Cerebellar nuclear complex (tissue), 1 donor: ENCODE results near the gene NXPE3.
"Not testable (repeated sequence)": the region's sequence is repeated elsewhere in the genome, so short reads cannot be mapped to it uniquely, and the experiment has no call there.

Source experiments
- DNase-seq, 2 experiments: peaks; one replicate each; lab custom pipeline; 2025; lab: John Stamatoyannopoulos, UW

The NXPE3 gene

DNA sequence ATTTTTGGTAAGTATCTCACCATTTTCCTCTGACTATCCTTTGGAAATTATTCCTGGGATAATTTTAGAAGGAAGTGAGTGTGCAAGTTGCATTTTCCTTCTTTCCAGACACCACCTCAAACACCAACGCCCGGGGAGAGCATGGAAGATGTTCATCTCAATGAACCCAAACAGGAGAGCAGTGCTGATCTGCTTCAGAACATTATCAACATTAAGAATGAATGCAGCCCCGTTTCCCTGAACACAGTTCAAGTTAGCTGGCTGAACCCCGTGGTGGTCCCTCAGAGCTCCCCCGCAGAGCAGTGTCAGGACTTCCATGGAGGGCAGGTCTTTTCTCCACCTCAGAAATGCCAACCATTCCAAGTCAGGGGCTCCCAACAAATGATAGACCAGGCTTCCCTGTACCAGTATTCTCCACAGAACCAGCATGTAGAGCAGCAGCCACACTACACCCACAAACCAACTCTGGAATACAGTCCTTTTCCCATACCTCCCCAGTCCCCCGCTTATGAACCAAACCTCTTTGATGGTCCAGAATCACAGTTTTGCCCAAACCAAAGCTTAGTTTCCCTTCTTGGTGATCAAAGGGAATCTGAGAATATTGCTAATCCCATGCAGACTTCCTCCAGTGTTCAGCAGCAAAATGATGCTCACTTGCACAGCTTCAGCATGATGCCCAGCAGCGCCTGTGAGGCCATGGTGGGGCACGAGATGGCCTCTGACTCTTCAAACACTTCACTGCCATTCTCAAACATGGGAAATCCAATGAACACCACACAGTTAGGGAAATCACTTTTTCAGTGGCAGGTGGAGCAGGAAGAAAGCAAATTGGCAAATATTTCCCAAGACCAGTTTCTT is 74.2 kb downstream of the NXPE3 start:
- no peak for DNase-seq

DNA sequence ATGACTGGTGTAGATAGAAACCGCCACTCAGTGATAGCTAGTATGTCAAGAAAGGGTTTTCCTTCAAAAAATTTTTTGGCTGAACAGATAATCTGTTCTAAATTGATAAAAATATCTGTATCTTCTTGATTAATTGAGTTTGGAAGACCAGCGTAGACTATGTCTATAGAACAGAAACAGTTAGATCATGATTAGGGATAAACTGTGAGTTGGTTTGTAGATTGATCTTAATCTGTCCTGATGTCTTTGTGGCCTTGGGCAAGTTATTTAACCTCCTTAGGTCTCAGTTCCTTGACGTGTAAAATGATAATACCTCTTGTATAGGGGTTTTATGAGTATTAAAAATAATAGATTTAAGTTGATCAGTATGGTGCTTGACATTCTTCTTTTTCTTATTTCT is 75.0 kb downstream of the NXPE3 start:
- DNase-seq: no peak

DNA sequence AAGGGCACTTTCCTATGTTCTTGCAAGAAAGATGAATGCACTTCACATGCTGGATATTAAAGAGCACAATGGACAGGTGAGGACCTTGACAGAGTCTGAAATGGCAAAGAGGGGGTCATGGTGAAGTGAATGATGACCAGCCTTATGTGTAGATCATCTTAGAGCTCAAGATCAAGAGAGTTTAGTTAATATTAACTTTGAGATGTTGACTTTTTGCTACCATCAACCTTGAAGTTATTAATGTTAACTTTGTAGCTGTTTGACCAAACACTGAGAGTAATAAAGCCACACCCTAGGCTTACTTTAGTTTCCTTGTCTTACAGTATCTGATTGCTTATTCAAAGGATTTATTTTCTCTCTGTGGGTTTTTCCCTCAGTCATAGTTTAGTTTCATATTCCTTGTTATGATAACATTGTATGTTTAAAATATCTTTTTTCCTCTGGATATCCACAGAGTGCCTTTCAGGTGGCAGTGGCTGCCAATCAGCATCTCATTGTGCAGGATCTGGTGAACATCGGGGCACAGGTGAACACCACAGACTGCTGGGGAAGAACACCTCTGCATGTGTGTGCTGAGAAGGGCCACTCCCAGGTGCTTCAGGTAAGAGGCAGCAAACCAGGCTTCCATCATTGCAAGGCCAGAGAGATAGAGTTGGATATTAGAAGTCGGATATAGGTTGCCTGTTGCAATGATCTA is 75.7 kb downstream of the NXPE3 start:
- no peak for DNase-seq

DNA sequence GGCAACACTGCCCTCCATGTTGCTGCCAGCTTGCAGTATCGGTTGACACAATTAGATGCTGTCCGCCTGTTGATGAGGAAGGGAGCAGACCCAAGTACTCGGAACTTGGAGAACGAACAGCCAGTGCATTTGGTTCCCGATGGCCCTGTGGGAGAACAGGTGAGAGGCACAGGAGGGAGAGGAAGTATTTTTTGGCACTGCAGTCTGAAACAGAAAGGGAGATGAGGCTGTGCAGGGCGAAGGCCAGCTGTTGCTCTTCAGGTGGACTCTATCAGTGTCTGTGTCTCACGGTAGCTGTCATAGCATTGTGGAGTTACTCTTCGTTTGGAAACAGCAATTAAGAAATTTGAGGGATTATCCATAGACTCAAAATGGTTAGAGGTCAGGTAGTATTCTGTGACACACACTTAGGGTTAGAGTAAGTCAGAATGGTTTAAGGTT is 78.3 kb downstream of the NXPE3 start:
- DNase-seq: no peak

DNA sequence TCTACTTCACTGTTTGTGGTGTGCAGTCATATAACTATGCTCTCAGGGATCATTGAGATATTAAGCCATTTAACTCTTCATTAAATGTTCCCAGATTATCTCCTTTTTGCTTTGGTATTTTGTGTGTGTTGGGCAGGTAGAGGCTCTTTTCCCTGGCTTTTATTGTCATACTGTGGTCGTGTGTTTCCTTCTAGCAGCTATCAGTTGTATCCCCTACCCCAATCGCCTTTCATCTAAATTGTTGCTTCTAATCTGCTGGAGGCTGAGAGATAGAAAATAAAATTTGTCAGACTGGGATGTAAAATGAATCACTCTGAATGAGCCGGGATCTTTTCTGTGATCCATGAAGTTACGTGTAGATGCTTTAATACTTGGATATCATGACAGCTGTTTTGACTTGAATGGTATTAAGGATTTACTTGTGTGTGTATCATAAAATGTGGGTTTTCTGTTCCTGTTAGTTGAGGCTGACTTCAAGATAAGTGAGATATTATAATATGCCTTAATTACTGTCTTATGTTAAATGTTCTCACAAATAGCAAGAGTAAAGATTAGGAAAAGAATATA is 79.5 kb downstream of the NXPE3 start:
- DNase-seq: no peak

DNA sequence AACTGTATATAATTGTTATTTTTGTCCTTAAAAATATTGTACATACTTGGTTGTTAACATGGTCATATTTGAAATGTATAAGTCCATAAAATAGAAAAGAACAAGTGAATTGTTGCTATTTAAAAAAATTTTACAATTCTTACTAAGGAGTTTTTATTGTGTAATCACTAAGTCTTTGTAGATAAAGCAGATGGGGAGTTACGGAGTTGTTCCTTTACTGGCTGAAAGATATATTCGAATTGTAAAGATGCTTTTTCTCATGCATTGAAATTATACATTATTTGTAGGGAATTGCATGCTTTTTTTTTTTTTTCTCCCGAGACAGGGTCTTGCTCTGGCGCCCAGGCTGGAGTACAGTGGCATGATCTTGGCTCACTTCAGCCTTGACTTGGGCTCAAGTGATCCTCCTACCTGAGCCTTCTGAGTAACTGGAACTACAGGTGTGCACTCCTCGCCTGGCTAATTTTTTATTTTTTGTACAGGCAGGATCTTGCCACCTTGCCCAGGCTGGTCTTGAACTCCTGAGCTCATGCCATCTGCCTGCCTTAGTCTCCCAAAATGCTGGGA is 81.0 kb downstream of the NXPE3 start:
- DNase-seq: no peak

DNA sequence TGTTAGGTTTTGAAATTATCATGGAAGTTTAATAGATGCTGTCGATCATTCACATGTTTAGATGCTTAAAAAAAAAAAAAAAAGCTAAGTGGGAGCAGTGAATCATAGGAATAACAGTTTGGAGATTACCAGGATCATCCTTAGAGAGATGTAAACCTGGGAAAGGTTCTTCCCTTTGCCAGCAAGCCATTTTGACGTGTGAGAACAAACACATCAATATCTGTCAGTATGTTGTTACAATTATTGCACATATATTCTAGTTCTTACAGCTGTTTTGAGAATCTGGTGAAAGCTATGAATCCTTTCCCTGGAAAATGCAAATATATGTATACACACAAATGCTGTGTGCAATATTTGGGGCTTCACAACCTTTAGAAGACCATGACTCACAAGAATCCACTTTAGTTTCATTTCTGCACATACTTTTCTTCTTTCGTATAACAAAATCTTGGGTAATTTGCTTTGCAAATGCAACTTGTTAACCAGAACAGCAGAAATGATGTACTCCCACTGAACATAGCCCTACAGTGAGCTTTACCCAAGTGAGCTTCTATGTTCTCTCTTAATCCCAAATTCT is 82.3 kb downstream of the NXPE3 start:
- no peak for DNase-seq

DNA sequence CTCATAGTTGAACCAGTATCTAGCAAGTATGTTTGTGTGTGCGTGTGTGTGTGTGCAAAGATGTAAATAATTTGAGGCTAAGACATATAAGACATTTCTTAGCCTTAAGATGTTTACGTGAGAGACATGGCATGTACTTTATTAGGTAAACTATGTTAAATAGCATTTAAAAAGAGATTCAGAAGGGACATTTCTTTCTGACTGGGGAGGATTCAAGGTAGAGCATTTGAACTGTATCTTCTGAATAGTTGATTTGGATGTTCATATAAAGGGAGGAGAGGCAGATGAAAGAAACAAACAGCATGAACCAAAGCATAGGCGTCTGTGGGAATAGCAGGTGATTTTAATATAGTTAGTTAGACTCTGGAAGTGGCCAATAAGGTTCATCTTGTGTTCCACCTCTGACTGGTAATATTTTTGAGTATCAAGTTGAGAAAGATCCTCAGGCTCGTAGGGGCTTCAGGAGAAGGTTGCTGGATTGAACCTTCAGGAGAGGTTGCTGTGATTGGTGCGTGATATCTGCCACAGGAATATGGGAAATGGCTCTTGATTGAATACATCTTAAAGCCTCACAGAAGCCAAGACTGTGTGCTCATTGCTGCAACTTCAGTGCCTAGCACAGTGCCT is 82.9 kb downstream of the NXPE3 start:
- no peak for DNase-seq

DNA sequence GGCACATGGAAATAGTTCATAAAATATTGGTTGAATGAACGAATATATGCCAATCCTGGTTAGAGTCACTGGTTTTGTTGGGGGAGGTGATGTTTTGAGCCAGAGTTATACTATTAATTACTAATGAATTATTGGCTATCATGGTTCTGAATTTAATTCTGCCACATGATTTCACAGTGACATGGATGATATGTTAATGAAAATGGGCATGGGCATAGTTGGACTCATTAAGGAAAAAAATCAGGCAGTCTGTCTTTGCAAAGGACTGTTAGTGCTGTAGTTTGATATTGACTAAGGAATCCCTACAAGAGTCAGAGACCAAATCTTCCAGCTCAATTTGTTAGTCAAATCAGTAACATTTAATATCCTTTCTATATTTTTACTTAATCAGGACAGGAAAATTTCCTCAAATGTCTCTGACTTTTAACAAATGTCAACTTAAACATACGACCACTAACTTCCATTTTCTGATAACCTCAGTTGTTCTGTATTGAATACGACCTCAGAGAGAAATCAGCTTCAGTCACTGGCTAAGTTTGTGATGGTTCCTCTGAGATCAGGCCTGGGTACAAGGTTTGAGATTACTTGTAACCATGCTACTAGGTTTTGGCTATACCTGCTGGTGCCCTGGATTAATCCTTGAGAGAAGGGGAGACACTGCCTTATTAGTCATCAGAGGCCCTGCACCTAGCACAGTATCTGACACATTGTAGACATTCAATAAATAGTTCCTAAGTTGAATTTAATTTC is 83.6 kb downstream of the NXPE3 start:
- no peak for DNase-seq

DNA sequence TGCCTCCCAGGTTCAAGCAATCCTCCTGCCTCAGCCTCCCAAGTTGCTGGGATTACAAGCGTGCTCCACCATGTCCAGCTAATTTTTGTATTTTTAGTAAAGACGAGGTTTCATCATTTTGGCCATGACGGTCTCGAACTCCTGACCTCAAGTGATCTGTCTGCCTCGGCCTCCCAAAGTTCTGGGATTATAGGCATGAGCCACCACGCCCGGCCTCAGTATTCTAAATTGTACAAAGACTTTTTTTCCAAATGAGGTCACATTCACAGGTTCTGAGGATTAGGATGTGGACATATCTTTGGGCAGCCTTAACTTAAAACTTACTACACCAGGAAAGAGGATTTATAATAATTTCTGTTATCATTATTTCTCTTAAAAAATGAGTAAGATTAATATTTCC is 85.9 kb downstream of the NXPE3 start:
- DNase-seq: not testable (repeated sequence)

DNA sequence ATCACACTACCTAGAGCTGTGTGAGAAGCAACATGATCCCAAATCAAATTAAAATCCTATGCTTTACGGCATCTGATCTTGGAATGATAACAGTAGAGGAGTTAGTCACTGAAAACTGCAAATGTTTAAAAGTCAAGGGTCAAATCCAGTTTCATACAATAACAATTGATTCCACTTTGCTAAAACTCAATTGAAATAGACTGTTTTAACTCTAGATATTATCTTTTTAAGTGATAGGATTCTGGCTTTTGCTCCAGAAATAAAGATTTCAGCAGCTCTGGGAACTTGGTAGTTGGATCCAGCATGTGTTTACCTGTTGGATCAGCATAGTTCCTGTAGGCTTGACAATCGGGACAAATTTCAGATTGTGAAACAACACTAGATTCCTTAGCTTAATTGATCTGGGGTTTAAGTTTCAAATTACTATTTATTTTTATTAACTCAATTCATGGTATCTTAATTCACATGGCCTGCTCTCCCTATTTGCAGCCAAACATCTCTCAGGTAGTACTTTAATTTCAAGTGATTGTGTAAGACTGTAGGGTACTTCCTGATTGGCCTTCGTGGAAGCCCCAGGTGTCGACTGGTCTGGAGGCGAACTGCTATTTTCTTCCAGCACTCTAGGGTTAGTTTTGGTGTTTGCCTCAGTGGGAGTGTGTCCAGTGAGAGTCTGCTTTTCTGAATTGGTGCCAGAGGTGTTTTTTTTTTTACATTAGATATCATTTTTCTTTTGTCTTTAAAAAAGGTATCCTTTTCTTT is 86.9 kb downstream of the NXPE3 start:
- DNase-seq: no peak

DNA sequence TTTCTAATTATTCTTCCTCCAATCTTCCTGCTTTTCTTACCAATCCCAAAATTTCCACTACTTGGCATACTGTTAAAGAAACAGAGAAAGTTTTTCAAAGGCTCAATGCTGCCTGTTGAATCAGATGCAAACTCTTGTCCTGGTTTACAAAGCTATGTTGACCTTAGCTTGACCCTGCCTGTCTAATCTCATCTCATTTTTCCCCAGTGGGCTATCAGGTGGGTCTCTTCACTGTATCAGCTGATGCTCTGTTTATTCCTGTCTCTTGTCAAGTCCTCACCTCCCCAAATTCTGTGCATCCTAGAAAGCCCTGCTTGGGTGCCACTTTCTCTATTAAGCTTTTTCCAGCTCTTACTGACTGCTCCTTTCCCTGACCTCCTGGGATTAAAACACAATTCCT is 88.5 kb downstream of the NXPE3 start:
- DNase-seq: no peak

DNA sequence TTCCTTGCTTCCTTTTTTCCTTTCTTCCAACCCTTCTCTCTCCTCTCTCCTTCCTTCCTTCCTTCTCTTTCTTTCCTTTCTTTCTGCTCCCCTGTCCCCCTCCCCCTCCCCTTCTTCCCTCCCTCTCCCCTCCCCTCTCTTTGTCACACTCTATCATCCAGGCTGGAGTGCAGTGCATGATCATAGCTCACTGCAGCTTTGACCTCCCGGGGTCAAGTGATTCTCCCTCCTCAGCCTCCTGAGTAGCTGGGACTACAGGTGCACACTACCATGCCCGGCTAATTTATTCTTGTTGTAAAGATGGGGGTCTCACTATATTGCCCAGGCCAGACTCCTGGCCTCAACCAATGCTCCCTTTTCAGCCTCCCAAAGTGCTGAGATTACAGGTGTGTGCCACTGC is 89.0 kb downstream of the NXPE3 start:
- no peak for DNase-seq

DNA sequence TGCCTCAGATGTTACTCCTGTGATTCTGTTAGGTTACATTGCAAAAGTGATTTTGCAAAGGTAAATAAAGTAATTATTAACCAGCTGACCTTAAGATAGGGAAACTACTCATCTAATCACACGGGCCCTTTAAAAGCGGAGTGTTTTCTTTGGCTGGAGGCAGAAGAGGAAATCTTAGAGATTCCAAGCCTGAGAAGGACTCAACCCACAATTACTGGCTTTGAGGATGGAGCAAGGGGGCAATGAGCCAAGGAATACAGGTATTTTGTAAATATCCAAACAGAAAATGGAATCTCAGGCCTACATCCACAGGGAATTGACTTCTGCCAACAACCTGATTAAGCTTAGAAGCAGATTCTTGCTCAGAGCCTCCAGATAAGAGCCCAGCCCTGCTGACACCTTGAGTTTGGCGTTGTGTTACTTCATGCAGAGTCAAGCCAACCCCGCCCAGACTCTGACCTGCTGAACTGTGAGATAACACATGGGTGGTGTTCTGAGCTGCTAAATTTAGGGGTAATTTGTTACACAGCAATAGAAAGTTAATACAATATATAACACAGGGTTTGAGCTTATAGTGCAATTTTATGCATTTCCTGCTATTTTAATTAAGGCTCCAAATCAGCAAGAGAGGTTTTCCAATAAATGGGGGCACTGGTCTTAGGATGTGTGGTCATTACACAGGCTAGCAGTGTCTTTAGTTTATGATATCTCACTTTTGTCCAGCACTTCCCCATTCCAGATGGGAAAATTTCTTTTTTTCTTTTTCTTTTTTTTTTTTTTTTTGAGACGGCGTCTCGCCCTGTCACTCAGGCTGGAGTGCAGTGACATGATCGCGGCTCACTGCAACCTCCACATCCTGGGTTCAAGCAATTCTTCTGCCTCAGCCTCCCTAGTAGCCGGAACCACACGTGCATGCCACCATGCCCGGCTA is 89.8 kb downstream of the NXPE3 start:
- no peak for DNase-seq

DNA sequence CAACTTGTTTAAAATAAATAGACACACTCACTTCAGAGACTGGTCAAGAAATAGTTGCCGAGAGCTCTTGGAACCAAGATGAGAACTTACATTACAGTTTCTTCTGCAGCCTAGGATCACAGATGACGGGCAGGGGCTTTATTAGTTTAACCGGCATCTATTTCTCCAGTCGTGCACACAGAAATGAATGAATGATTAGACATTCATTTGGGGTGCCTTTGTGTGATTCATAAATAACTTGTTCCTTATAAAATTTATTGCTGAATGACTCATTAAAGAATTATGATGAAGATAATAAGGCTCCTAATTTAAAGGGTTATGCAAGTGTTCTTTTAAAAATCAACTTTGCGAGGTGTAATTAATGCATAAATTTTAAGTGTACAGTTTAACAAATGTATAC is 91.1 kb downstream of the NXPE3 start:
- no peak for DNase-seq

DNA sequence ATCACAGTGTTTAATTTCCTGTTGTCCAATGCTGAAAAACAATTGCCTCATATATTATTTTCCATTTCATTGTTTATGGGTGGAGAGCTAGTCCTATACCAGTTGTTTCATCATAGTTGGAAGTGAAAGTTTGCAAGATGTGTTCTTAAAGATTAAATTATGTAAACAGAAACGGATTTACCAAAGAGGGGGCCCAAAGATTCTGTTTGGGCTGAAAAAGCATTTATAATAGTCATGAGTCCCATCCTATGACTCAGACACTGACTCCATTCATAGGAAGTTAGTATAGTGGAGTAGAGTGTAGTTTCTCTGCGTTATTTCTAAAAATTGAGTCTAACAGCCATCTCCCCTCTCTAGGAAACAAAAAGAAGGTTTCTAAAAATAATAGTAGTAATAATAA is 94.6 kb downstream of the NXPE3 start:
- no peak for DNase-seq

DNA sequence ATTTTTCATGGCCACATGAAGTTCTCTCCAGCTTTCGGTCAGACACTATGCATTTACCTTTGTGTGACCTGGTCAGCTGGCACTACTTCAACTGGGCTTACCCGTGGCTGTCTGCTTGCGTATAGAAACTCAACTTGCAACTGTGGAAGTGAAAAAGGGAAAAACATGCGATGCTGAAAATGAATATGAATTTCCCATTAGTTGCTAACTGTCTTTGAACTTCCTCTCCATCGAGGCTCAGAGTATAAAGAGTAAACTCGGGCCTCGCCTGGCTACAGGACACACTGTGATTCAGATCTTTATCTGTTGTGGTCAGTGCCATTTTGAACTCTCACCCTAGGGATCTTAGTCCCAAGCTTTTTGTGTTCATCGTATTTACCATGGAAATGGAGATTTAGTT is 97.1 kb downstream of the NXPE3 start:
- no peak for DNase-seq
